ENCODE measurements around the gene MORN5. TPM values are rescaled to one million over a fixed set of nuclear protein-coding genes. Genes with fewer than 3 reads are reported as not detected.

The MORN5 gene
- total and polyA plus RNA-seq, 8 donors = 3.3 to 80.4 (median 13.6) TPM; not detected in 5

DNA sequence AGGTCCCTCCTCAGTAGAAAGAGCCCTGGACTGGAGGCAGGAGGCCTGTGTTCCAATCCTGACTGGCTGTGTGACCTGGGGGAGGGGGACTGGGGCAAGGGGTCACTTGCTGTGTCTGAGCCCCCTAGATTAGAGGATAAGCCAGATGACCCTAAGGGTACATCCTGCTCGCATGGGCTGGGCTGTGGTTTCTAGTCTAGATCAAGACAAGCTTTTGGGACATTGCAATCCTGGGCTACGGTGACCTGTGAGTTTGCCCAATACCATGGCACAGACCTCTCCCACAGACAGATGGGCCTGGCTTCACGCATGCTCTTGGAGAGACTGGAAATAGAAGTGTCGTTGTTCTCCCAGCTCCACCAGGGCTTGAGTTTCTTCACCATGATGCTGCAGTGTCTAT, 27.2 kb upstream of the MORN5 start:
- Histone ChIP-seq H3K36me3 (no peaks in the 10 kb centered on the region), H3K27me3 (peaks cover 0 to 19% (median 0%) of the 10 kb centered on the region in 3 donors), H3K4me1 (peaks cover 0 to 16% (median 5%) of the 10 kb centered on the region in 4 donors), H3K4me3 (no peak overlapping the region), H3K9me3 (no peaks in the 10 kb centered on the region), H3K27ac (no peak overlapping the region)
- intact Hi-C loops (cut with DNase I; ENCODE audit: low total_unique reads) = no loop called here
- 90 to 98% (median 93%) methylated on average over 4 of the region's 4 CpGs for WGBS, 5 donors
- no peak for DNase-seq
- TF ChIP-seq EP300 (IDR thresholded peaks at IDR 0.05) (no peak), POLR2A (IDR thresholded peaks at IDR 0.05) (no peak), POLR2AphosphoS5 (IDR thresholded peaks at IDR 0.05) (no peak)
- TF ChIP-seq, protein P1, sequence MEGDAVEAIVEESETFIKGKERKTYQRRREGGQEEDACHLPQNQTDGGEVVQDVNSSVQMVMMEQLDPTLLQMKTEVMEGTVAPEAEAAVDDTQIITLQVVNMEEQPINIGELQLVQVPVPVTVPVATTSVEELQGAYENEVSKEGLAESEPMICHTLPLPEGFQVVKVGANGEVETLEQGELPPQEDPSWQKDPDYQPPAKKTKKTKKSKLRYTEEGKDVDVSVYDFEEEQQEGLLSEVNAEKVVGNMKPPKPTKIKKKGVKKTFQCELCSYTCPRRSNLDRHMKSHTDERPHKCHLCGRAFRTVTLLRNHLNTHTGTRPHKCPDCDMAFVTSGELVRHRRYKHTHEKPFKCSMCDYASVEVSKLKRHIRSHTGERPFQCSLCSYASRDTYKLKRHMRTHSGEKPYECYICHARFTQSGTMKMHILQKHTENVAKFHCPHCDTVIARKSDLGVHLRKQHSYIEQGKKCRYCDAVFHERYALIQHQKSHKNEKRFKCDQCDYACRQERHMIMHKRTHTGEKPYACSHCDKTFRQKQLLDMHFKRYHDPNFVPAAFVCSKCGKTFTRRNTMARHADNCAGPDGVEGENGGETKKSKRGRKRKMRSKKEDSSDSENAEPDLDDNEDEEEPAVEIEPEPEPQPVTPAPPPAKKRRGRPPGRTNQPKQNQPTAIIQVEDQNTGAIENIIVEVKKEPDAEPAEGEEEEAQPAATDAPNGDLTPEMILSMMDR (IDR thresholded peaks at IDR 0.05) = no peak

DNA sequence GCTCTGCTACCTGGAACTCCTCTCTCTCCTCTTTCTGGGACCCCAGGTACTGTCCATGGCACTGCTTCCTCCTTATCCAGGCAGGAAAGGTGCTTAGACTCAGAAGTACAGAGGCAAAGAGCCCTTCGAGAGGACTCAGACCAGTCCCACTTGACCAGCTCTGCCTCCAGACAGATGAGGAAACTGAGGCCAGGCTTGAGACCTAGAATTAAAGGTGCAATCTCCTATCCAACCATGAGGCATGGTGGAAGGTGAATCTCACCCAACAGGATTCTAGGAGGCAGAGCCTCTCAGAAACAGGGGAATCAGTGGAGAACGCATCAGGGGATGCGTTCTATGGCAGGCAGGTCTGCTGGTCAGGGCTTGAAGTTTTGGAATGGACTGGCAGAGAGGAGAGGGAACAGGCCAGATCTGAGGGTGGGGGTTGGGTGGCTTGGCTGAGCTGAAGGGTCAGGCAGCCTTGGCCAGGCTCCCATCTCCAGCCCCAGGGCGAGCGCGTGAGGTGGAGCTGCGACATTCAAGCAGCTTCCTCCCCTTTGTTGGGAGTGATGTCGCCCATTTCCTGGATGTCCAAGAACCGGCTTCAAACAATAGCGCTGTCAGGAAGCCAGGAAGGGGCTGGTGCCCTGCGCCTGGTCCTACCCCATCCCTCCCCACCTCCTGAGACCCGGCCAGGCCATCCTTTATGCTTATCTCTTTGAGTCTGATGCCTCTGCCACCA, 26.3 kb upstream of the MORN5 start:
- Histone ChIP-seq H3K4me1 (peaks cover 0 to 16% (median 5%) of the 10 kb centered on the region in 4 donors), H3K27me3 (peaks cover 0 to 10% (median 0%) of the 10 kb centered on the region in 3 donors), H3K4me3 (no peak overlapping the region), H3K9me3 (no peaks in the 10 kb centered on the region), H3K36me3 (no peaks in the 10 kb centered on the region), H3K27ac (peak overlapping the region in 1 of 5 donors; percentile 20)
- peak in 1 of 2 donors; percentile 33 for DNase-seq
- 77 to 84% (median 82%) methylated on average over 12 of the region's 12 CpGs for WGBS, 5 donors
- intact Hi-C loops (cut with DNase I; ENCODE audit: low total_unique reads) = no loop called here
- TF ChIP-seq EP300 (IDR thresholded peaks at IDR 0.05) (no peak), POLR2A (IDR thresholded peaks at IDR 0.05) (no peak), POLR2AphosphoS5 (IDR thresholded peaks at IDR 0.05) (no peak)
- TF ChIP-seq, protein P1 (IDR thresholded peaks at IDR 0.05) = no peak

DNA sequence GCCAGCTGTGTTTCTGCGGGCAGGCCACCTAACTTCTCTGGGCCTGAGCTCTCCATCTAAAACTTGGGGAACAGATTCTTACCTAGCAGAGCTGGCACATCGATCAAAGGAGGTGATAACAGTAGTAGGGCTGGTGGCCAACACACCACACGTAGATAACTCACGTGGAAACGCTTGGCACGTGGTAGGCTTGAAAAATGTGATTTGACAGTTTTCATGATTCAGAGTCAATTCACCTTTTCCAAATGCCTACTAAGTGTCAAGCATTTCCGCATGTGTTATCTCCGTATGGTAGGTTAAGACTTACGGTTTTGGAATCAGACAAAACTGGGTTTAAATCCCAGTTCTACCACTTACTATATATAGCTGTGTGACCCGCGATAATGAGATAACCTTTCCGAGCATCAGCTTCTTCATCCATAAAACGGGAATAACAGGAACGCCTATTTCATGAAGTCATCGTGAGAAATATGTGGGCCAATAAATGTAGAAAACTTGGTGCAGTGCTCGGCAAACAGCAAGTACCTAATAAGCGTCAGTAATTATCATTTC, 25.6 kb upstream of the MORN5 start:
- intact Hi-C loops (cut with DNase I; ENCODE audit: low total_unique reads) = no loop called here
- DNase-seq = no peak
- Histone ChIP-seq H3K4me3 (no peak overlapping the region), H3K4me1 (peaks cover 0 to 16% (median 5%) of the 10 kb centered on the region in 4 donors), H3K9me3 (no peaks in the 10 kb centered on the region), H3K27ac (peak overlapping the region in 1 of 5 donors; percentile 20), H3K36me3 (no peaks in the 10 kb centered on the region), H3K27me3 (peaks cover 0 to 6% (median 0%) of the 10 kb centered on the region in 3 donors)
- WGBS, 5 donors = 58 to 78% (median 64%) methylated on average over 17 of the region's 17 CpGs
- TF ChIP-seq POLR2A (IDR thresholded peaks at IDR 0.05) = no peak

DNA sequence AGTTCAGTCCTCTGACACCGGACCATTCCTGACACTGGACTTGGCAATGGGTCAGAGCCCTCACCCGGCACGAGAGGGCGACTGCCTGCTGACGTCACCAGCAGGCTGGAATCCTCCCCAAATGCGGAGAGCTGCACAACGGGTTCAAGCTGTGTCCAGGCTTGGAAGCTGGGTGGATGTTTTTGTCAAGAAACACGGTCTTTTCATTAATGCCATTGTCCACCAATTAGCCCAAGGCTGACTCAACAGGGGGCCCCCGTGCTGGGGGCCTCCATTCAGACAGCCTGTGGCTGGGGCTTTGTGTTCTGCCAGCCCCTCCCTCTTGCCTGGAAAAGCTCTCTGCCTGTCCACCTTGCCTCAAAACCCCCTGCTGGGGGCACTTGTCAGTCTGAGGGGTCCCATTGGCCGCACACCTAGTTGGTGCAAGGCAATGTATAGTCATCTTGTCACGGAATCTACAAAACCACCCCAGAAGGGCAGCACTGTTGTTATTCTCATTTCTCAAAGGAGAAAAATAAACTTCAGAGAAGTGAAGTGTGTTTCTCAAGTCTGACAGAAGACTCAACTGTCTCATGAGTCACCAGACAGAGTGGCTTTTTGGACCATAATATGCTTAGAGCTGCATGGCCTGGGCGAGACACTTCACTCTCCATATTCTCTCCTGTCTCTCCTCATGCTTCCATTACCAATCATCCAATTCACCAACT, 24.7 kb upstream of the MORN5 start:
- 39 to 56% (median 55%) methylated on average over 8 to 12 of the region's 12 CpGs for WGBS, 5 donors
- no peak for DNase-seq
- no peak overlapping the region for H3K4me3 ChIP-seq
- H3K9me3 ChIP-seq = no peaks in the 10 kb centered on the region
- H3K27ac ChIP-seq = no peak overlapping the region
- H3K36me3 ChIP-seq = no peaks in the 10 kb centered on the region
- intact Hi-C loops (cut with DNase I; ENCODE audit: low total_unique reads) = no loop called here
- peaks cover 0 to 6% (median 0%) of the 10 kb centered on the region in 3 donors for H3K27me3 ChIP-seq
- H3K4me1 ChIP-seq = peaks cover 0 to 17% (median 8%) of the 10 kb centered on the region in 4 donors
- TF ChIP-seq EP300 (IDR thresholded peaks at IDR 0.05) (no peak), POLR2AphosphoS5 (IDR thresholded peaks at IDR 0.05) (no peak), POLR2A (IDR thresholded peaks at IDR 0.05) (no peak)
- TF ChIP-seq, protein P1 (IDR thresholded peaks at IDR 0.05) = no peak

Data from stomach (tissue), 9 donors.